GM19043 (cell line): ENCODE measurements around the gene CATSPER3.

Source experiments
- ATAC-seq: cut with Tn5 transposase; IDR thresholded peaks from one replicate; pipeline ENCODE4 v1.9.1; 2021; ENCODE audit warnings: low read depth; ENCODE audit not compliant: unreplicated experiment

Gene CATSPER3

GRCh38 chr5:135038813-135039270 lies 71.1 kb downstream of the CATSPER3 start:
- no peak for ATAC-seq

GRCh38 chr5:135039271-135040033 lies 71.7 kb downstream of the CATSPER3 start:
- no peak for ATAC-seq

GRCh38 chr5:135040034-135040332 lies 72.3 kb downstream of the CATSPER3 start:
- ATAC-seq = no peak

- ATAC-seq = no peak
These were observed 72.8 kb downstream of the CATSPER3 start for GRCh38 chr5:135040333-135041144.

GRCh38 chr5:135041145-135041587 lies 73.5 kb downstream of the CATSPER3 start:
- no peak for ATAC-seq

- ATAC-seq = no peak
These were observed 74.0 kb downstream of the CATSPER3 start for GRCh38 chr5:135041726-135042125.

- ATAC-seq = no peak
These were observed 74.9 kb downstream of the CATSPER3 start for GRCh38 chr5:135042595-135042994.

GRCh38 chr5:135045488-135045887 lies 77.8 kb downstream of the CATSPER3 start:
- ATAC-seq = no peak

GRCh38 chr5:135046661-135047346 lies 79.1 kb downstream of the CATSPER3 start:
- ATAC-seq = no peak

- ATAC-seq = no peak
These were observed 79.6 kb downstream of the CATSPER3 start for GRCh38 chr5:135047347-135047695.

GRCh38 chr5:135048286-135048685 lies 80.6 kb downstream of the CATSPER3 start:
- no peak for ATAC-seq

- no peak for ATAC-seq
These were observed 81.2 kb downstream of the CATSPER3 start for GRCh38 chr5:135048930-135049329.

GRCh38 chr5:135050244-135050767 lies 82.6 kb downstream of the CATSPER3 start:
- no peak for ATAC-seq

GRCh38 chr5:135051399-135051798 lies 83.7 kb downstream of the CATSPER3 start:
- no peak for ATAC-seq

- no peak for ATAC-seq
These were observed 84.2 kb downstream of the CATSPER3 start for GRCh38 chr5:135051872-135052271.

GRCh38 chr5:135052511-135053145 lies 84.9 kb downstream of the CATSPER3 start:
- ATAC-seq = no peak

- ATAC-seq = peak; percentile 88
These were observed 85.6 kb downstream of the CATSPER3 start for GRCh38 chr5:135053278-135053677.

GRCh38 chr5:135053989-135054388 lies 86.3 kb downstream of the CATSPER3 start:
- ATAC-seq = no peak

- ATAC-seq = no peak
These were observed 86.8 kb downstream of the CATSPER3 start for GRCh38 chr5:135054546-135054945.

GRCh38 chr5:135055396-135055795 lies 87.7 kb downstream of the CATSPER3 start:
- no peak for ATAC-seq
